Tibial nerve (tissue), 3 donors: ENCODE measurements around the gene CHST13.

Experiments
- CTCF ChIP-seq, 5 experiments: fragments of 200-600 bp in 3 of 5; fragments of 450-650 bp in 2 of 5; sonication (generic) in 3 of 5; IDR thresholded peaks; one replicate each; pipeline ENCODE4 v1.5.1; 2016 to 2019; ENCODE audit warnings: antibody characterized with exemption in 5 of 5, mild to moderate bottlenecking in 3 of 5, moderate library complexity in 2 of 5
- POLR2A ChIP-seq, 2 donors: fragments of 450-650 bp; IDR thresholded peaks; one replicate each; pipeline ENCODE4 v1.6.1; 2017; ENCODE audit warnings: antibody characterized with exemption in 2 of 2, mild to moderate bottlenecking in 2 of 2, moderate library complexity in 2 of 2

- TF ChIP-seq CTCF (IDR thresholded peaks at IDR 0.05) (no peak), POLR2A (IDR thresholded peaks at IDR 0.05) (no peak)
These were observed 15.0 kb downstream of the CHST13 start for GRCh38 chr3:126538966-126539365.
